ENCODE measurements around the gene EVPL.
"Not testable (repeated sequence)": the region's sequence is repeated elsewhere in the genome, so short reads cannot be mapped to it uniquely, and the experiment has no call there.

EVPL gene

DNA sequence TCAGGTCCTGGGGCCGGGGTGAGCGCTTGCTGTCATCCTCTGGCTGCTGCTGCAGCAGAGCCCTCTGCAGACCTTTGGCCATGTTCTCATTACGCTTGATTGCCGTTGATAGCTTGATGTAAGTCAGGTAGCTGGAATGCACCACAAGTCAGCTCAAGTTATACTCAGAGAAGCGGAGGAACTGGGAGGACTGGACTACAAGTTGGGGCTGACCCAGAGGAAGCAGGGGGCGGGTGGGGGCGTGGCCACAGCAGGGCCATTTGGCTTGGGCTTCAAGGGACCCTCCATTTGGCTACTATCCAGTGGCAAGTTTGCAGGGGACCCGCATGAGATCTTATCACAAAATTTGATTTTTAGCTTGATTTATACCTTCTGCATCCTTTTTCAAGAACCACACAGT, 19.0 kb upstream of the EVPL start:
- no peak for DNase-seq

DNA sequence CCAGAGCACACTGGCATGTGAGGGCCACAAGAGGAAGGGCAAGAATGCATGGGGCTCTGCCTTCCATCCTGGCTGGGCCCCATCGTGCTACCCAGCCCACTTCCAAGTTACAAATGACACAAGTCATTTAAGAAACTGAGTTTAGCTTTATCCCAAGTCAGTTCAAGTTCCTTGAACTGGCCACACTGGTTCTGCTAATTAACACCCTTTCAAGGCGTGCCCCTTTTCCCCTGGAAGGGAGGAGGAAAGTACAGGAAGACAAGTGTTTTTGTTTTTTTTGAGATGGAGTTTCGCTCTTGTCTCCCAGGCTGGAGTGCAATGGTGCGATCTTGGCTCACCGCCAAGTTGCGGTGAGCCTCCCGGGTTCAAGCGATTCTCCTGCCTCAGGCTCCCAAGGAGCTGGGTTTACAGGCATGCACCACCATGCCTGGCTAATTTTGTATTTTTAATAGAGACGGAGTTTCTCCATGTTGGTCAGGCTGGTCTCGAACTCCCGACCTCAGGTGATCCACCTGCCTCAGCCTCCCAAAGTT, 17.4 kb upstream of the EVPL start:
- DNase-seq, result not testable (repeated sequence)

DNA sequence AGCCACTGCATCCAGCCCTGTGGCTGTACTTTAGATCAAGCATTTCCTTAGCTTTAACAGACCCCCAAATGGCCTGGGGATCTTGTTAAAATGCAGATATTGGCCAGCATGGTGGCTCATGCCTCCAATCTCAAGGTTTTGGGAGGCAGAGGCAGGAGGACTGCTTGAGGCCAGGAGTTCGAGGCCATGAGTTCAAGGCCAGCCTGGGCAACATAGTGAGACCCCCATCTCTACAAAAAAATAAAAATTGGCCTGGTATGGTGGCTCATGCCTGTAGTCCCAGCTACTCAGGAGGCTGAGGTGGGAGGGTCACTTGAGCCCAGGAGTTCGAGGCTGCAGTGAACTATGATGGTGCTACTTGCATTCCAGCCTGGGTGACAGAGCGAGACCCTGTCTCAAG, 15.8 kb upstream of the EVPL start:
- DNase-seq, result not testable (repeated sequence)

DNA sequence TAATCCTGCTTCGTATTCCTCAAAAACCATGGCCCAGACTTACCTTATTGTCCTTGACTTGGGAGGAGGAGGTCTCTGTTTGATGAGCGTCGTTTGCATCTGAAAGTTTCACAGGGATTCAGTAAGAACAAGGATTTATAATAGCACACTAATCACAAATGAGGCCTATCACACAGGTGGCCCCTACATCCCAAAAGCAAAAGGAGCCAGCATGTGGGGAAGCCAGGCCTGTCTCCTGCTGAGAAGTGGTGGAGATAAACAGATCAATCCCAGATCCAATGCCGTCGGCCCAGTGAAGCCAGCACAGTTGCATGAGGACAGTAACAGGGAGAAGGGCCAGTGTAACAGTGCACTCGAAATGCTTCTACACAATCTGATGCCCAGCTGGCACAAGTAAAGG, 13.3 kb upstream of the EVPL start:
- DNase-seq, result no peak

DNA sequence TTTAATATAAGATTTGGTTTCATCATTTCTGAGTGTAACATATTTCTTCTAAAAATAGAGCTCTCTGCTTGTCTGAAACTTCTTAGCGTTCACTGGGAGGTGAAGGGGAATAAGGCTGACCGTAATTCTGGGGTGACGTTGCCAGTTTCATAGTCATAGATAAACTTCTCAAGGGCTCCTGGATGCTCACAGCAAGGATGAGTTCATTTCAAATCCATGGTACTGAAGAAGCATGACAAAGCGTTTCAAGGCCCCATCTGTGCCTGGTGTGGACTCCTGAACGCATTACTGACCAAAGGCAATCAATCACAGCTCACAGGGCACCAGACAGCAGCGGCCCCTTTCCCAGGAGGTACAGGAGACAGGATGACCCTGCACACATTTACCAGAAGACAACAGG, 12.0 kb upstream of the EVPL start:
- no peak for DNase-seq

- no peak for DNase-seq
Measured at GRCh38 chr17:76038050-76038449, 10.9 kb upstream of the EVPL start.

- DNase-seq, result no peak
Measured at GRCh38 chr17:76036497-76037261, 9.6 kb upstream of the EVPL start.

- no peak for DNase-seq
Measured at GRCh38 chr17:76034428-76035350, 7.6 kb upstream of the EVPL start.

DNA sequence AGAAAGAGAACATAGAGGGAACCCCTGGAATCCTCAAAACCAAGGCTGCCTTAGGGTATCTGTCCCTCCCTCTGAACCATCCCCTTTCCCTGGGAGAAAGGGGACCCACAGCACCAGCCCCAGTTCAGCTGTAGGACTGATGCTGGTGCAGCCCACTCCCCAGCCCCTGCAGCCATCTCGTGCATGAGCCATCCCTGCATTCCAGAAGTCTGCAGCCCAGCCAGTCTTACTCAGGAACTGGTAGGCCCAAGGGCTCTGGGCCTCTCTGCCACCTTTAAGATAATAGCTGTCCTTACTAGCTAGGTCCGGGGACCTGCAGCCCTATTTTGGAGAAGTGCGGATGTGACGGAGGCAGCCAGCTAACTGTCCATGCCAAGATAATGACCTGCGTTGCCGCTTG, 6.0 kb upstream of the EVPL start:
- no peak for DNase-seq

DNA sequence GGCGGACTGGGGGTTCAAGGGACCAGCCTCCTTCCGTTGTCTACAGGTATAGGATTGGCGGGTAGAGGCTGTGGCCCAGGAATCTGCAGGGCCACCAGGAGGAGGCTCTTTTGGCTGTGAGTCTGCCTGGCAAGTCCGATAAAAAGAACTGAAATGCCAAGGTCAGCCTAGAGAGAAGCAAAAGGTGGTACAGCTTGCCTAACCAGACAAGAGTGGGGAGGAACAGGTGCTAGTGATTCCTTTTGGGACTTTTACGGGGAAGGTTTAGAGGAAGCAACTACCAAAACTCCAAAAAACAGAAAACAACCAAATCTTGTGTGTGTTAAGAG, 5.6 kb upstream of the EVPL start:
- DNase-seq, result no peak

DNA sequence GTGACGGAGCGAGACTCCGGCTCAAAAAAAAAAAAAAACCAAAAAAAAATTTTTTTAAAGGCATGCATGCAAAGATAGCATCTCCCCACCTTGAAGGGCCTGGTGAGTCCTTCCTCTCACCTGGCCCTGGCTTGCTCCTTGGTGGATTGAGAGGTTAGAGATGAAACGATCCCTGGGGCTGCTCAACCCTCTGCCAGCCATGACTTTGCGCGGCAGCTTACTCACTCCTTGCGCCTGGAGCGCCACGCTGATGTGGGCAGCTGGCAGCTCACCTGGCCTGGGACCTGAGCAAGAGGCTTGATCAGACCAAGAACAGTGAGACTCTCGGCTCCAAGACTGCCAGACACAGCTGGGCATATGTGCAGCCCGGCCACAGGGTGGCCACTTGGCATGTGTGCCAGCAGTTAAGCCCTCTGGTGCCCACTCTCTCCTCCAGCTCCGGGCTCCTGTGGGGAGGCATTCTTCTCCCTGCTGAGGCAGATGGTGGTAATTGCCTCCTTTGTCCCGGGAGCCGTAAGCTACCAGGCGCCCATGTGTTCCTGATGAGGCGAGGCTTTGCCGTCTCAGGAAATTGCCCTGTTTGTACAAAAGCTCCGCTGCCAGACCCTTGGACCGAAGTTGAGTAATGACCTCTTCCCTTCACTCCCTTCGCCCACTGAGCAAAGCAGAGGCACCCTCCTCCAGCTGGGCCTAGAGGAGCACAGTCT, 5.1 kb upstream of the EVPL start:
- no peak for DNase-seq

DNA sequence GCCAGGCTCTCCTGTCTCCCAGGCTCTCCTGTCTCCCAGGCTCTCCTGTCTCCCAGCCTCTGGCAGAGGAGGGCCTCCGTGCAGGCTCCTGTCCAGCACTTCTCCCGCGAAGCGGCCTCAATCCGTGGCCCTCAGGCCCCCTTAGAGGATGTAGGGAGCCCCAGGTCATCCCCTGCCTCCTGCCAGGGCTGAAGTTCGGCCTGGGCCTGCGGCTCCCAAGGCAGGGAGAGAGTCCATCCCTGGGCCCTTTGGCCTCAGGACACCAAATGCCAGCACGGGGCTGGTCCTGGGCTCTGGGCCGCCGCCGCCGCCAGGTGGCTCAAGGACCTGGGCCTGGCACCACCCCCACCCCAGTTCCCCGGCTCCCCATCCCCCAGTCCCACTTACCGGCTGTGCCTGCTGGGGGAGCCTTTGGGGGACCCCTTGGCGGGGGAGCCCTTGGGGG, 370 bp downstream of the EVPL start:
- DNase-seq, result no peak

GRCh38 chr17:76025294-76025693, 1.8 kb downstream of the EVPL start:
- DNase-seq, result no peak

DNA sequence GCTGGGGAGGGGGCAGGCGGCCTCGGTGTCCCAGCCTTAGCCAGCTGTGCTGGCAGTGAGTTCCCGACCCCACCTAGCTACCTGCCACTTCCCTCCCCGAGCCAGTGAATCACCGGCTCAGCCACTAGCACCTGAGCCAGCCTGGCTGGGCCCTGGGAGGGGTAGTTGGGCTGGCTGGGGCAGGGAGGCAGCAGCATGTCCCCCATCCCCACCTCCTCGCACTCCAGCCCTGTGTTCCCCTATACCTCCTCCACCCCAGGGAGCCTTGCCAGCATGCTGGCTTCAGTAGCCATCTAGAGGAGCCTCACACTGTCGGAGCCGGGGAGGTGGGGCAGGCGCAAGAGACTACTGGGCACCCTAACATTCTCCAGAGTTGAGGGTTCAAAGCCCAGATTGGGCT, 2.8 kb downstream of the EVPL start:
- DNase-seq, result no peak

GRCh38 chr17:76023900-76024237, 3.2 kb downstream of the EVPL start:
- DNase-seq, result no peak

DNA sequence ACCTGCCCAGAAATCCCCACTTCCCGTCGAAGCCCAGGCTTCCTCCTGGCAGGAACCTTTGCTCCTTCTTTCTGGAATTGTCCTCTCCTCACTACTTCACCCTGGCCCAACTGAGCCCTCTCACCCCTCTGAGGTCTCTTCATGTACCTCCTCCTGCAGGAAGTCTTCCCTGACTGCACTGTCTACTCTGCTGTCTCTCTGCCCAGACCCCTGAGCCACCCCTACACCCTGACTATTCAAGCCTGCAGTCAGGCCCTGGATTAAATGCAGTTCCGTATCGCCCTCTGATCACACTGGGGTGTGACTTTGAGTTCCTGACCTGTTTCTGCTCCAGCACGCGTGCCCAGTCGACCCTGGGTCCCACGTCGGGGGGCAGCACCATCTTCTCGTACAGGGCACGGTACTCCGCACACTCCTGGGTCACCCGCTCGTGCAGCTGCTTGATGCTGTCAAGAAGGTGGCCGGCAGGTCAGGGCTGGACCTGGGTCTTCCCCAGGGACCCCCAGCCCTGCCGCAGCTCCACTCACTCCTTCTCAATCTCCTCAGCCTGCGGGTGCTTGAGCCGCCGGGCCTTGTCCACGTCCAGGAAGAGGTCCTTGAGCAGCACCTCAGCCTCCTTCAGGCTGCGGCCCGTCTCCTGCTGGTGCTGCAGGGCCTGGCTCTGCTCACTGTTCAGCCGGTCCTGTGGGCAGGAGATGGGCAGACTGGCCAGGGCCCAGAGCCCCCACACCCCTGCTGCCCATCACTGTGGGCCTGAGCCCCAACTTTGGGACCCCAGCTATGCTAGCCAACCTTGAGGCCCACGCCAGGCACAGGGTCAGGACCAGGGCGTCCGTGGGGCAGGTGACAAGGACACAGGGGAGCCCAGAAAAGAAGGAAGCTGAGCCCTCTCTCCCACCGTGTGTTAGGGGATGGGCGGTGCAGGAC, 3.9 kb downstream of the EVPL start:
- no peak for DNase-seq

DNA sequence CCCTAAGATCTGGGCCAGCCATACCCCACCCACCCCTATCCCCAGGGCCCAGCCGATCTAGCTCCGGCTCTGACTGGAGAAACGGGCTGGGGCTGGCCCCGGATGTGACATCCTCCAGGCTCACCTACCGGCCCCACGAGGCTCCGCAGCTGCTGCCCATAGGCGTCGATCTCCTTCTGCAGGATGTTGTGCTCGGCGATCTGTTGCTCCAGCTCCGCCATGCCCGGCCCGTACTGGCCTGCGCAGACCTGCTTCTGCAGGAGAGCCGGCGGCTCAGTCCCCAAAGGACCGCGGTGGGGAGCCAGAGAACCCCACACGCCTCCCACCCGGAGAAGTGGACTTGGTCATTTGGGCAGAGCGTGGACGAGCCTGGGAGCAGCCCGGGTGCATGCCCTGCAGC, 4.8 kb downstream of the EVPL start:
- DNase-seq, result no peak

GRCh38 chr17:76019833-76020467, 7.2 kb downstream of the EVPL start:
- DNase-seq, result no peak

GRCh38 chr17:76018801-76019200, 8.3 kb downstream of the EVPL start:
- DNase-seq, result no peak

- no peak for DNase-seq
Measured at GRCh38 chr17:76018340-76018680, 8.8 kb downstream of the EVPL start.

DNA sequence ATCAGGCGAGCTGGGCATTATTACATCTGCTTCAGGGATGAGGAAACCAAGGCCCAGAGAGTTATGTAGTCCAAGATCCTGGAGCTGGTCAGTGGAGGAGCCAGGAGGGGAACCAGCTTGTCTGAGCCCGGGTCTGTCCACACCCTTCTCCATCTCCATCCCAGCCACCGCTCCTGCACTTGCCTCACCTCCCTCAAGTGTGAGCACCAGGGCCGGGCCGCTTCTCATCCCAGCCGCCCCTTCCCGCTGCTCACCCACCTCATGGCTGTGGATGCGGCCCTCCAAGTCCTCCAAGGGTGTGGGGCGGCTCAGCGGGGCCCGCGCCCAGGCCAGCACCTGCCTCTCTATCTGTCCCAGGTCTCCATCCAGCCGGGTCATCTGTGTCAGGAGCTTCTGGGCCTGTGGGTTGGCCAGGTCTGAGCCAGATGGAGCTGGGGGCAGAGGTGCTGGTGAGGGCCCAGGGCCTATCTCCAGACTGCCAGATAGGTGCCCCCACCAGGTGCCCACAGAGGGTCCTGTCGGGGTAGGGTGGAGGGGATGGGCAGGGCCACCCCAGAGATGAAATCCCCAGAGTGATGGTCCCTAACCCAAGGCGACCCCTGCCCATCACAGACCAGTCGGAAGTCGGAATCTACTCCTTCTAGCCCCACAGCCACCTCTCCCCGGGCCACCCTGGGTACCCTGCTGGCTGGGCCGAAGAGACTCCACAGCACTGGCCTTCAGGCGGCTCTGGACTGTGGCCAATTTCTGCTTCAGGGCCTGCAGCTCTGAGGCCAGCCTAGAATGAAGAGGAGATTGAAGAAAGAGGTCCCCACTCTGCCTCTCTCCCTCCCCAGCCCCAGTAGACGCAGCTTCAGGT, 9.4 kb downstream of the EVPL start:
- DNase-seq, result no peak

Data from T1000 (cell line).